CD4-positive, alpha-beta T cell treated with Interleukin-17A for 1 hour (primary cell): ENCODE results near the gene ANO1.

Source experiments
- DNase-seq: peaks from one replicate; pipeline ENCODE4 v3.0.0-alpha.2; 2020

The ANO1 gene

DNA sequence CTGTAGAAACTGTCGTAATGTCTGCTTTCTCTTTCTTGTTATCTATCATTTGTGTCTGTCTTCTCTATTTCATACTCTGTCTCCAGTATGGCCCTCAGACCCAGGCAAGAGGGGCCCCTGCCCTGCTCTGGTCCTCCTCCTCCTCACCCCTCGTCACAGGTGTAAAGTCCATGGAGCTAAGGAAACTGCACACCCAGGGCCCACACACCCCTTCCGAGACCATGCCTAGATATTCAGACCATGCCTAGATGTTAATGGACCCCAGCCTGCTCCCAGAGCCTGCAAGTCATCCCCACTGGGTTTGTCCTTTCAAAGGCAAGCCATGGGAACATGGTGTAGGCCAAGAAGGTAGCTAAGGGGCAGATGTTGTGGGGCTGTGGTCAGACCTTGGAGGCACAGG, 24.1 kb upstream of the ANO1 start:
- DNase-seq, result no peak

- no peak for DNase-seq
Observed at GRCh38 chr11:70055444-70055843, 22.7 kb upstream of the ANO1 start.

DNA sequence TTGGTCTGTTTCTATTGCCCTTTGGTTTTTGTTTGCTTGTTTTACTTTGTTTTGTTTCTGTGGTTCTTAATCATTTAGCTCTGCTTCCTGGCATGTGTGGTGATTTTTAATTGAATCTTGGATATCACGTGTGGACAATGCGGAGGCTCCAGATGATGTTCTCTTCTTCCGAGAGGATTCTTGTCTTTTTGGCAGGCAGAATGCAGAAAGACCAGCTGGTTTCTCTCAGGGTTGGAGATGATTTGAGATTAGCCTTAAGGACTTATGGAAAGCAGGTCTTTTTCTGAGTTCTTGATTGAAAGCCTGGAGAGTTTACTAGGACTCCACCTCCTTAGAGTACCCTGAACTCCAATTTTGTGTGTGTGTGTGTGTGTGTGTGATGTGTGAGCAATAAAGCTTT, 21.0 kb upstream of the ANO1 start:
- no peak for DNase-seq

- no peak for DNase-seq
Observed at GRCh38 chr11:70059971-70060370, 18.1 kb upstream of the ANO1 start.

DNA sequence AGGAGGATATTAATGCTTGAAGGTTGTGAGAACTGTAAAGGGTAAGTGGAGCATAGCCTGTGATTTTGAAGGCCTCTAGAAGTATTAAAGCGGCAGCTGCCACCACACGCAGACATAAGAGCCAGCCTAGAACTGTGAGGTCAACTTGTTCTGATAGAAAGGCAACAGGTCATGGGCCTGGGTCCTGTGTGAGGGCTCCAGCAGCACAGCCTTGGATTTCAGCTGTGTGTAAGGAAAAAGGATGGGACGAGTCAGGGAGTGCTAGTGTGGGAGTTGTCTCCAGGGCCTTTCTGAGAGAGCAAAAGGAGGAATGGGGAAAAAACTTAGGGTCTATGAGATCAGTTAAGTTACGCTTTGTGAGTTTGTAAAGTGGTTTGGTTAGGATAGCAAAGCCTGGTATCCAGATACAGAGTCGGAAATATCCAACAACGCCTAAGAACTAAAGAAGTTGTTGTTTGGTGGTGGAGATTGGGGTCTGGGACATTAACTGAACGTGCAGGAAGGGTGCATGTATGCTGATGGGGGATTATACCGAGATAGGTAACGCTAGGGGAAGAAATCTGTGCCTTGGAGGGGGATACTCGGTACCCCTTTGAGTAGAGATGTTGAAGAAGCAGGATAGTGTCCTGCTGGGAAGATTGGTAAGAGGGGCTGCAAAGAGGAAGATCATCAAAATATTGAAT, 17.4 kb upstream of the ANO1 start:
- no peak for DNase-seq

DNA sequence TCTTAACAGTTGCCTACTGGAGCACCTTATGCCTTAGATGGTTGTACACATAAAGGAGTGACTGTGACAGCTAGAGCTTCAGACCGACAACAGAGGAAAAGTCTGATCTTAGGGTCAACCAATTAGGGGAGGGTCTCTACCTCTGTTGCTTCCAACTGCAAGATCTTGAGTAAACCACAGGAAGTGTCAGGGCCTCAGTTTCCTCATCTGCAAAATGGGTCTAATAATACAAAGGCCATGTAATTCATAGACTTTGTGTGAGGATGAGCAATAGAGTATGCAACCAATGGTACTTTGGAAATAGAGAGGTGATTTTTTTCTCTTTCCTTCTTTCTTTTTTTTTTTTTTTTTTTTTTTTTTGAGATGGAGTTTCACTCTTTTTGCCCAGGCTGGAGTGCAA, 16.4 kb upstream of the ANO1 start:
- DNase-seq, result no peak

DNA sequence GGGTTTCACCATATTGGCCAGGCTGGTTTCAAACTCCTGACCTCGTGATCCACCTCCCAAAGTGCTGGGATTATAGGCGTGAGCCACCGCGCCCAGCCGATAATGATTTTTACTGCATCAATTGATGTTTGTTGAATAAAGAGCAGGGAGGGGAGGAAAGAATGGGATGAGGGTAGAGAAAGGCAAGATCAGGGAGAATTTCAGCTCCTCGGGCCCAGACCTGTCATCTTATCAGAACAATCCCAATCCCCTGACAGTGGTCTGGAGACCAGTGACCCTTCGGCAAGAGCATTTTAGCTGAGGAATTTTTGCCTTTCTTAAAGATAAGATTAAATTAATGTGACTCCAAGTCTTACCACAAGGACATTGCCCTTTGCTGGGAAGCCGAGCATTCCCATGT, 15.0 kb upstream of the ANO1 start:
- DNase-seq, result no peak

DNA sequence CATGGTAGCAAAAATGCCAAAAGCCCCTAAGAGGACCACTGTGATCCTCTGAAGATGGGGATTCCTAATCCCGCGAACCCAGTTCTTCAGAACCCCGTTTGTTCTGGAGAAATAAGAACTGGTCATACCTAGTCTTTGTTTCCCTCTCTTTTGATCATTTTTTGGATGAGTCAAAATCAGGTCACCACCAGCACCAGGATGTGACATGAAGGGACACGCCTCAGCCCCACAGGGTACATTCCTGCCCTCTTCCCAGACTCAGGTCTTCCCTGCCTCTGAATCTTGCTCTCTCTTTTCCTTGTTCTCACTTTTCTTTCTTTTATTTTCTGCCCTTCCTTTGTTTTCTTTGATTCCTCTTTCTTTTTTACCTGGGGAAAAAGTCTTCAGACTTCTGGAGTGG, 14.6 kb upstream of the ANO1 start:
- DNase-seq, result no peak

DNA sequence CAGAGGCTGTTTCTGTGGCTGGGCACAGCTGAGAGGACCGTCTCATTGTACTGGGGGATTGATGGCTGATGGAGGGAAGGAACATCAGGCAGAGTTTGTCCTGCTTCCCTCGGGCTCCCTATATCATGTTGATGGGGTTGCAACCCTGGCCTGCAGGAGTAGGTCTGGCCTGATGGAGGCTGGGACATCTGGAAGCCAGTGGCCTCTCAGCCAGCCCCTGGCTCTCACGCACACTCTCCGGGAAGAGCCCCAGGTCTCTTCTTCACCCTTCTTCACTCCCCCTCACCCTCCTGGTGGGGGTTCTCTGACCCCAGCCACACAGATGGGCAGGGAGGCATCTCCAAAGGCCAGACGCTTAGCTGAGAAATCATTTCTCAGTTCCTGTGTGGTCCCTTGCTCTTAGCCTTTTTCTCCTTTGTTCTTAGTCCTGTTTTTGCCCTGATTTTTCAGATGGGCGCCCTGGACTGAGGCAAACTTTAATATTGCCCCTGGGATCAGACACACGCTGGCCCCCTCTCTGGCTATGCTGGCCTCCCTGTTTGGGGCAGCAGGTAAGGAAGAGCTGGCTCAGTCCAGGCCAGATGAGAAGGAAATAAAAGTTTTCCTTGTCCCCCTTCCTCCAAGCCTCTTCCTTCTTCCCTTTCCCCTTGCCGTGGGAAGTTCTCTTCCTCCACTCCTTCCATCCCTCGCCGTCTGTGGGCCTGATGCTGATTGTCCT, 13.9 kb upstream of the ANO1 start:
- no peak for DNase-seq

DNA sequence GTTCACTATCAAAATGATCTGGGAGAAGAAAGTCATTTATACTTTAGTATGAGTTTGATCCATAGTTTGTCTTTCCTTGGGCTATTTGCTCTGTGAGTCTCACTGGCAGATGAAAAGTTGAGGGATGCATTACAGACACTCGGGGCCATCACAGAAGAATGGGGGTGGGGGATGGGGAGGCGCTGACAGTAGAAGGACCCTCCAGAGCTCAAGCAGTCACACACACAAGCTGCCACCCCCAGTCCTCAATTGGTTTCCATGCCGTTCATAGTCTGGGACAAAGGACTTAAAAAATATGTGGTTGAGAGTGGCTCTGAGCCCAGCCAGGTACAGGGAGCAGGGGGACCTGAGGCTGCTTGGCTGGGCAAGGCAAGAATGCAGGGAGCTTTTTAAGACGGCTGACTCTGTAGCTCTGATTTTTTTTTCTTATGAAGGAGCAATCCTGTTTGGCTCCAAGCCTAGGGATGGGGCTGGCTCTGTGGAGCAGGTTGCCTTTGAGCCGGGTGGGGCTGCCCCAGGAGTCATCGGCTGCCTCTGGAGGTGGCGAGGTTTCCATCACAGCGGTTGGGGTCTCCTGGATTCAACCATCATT, 13.3 kb upstream of the ANO1 start:
- no peak for DNase-seq

DNA sequence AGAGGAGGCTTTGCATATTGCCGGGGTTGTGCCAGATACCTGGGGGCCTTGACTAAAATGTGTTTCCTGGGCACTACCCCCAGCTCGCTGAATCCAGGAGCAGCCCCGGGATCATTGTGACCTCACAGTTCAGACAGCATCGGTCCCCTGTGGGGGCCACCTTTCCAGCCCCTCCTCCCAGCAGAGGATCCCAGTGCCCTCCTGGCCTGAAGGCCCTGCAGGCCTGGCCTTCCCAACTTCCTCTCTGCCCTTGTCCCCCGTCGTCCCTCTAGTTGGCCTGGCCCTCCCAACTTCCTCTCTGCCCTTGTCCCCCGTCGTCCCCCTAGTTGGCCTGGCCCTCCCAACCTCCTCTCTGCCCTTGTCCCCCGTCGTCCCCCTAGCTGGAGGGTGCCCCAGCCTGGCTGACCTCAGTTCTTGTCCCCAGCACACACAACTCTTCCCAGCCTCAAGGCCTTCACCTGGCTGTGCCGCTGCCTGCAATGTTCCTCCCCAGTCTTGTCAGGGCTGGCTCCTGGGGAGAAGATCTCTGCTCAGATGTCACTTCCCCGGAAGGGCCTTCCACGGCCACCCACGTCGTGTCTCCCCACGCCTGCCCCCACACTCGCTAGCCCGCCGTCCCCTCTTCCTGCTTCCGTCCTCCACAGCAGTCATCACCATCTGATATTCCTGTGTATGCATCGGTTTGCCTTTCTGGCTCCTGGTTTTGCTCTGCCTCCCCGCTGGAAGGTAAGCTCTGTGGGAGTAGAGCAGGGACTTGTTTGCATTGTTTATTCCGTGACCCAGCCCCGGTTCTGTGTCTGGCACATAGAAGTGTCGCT, 12.6 kb upstream of the ANO1 start:
- no peak for DNase-seq

- DNase-seq, result no peak
Observed at GRCh38 chr11:70066136-70066520, 12.0 kb upstream of the ANO1 start.

DNA sequence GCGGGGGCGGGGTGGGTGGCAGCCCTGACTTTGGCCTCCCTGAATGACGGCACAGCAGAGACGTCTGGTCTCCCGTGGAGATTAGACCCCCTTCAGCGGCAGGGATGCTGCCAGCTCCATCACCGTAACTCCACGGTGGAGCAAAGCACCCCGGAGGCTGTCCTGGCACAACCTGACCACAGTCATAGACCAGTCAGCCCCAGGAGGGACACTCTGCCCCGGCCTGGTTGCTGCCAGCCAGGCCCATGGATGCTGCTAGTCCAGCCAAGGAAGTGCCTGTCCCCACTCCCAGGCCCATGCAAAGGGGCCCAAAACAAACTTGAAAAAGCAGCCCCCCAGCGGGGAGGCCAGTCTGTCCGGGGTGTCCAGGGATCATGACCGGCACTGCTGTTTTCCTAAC, 11.5 kb upstream of the ANO1 start:
- no peak for DNase-seq

GRCh38 chr11:70067036-70067435, 11.1 kb upstream of the ANO1 start:
- DNase-seq, result no peak

DNA sequence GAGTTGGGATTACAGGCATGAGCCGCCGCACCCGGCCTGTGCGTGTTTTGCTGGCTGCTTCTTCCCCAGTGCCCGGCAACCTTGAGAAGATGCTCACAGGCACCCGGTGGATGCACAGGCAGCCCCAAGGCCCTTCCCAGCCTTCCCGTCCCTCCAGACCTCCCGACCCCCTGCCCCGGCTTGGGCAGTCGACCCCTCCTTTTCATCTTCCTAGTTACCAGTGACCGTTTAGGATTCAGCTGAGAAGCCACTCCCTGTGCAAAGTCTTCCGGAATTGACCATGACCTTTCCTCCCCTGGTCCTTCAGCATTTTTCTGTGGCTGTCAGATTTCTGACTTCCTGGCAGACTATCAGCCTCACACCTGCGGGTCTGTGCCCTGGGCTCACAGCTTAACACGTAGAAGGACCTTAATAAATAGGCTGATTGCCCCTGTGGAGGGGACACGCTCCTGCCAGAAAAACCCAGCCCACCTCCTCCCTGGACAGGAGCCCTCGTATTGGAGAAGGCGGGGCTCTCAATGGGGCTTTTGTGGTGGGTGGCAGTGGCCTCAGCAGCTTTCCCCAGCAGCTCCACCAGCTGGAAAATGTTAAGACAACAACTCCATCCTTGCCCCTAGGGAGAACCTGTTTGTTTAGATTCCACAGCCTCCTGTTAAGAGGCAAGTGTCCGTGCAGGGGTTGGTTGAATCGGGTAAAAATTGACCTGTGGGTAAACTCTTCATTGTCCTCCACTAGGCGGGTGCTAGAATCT, 10.4 kb upstream of the ANO1 start:
- DNase-seq, result no peak

DNA sequence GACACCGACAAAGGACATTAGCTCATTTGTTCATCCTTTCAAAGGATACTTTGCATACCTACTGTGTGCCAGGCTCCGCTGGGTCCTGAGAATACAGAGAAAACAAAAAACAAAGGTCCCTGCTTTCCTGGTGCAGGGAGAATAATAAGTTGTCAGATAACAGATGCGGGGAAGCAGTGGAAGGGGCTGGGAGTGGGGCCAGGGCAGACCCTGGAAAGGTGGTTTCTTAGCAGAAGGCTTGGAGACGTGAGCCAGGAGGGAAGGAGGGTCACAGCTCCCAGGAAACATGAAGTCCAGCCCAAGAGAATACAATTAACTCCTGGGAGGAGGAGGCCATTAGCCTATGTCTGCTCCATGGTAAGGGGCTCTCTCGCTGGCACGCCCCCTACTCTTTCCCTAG, 9.8 kb upstream of the ANO1 start:
- DNase-seq, result no peak

- no peak for DNase-seq
Observed at GRCh38 chr11:70068950-70069349, 9.2 kb upstream of the ANO1 start.

DNA sequence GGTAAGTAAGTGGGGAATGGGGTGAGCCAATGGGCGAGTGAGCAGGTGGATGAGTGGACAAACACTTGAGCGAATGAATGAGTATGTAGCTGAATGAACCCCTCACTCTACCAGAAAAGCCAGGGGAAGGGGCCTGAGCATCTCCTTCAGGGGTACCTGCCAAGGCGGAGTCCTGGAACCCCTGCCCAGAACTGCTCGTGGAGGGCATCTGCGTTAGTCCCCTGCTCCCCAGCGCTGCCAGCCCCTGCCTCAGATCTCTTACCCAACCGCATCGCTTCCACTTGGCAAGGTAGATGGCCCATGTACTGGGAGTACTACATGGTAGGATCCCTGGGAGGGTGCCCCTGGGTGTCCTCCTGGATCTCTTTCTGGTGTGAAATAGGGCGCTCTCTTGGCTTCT, 7.4 kb upstream of the ANO1 start:
- DNase-seq, result no peak

- no peak for DNase-seq
Observed at GRCh38 chr11:70071996-70072395, 6.1 kb upstream of the ANO1 start.

- DNase-seq, result no peak
Observed at GRCh38 chr11:70072461-70072860, 5.7 kb upstream of the ANO1 start.

GRCh38 chr11:70072861-70073755, 5.0 kb upstream of the ANO1 start:
- no peak for DNase-seq

DNA sequence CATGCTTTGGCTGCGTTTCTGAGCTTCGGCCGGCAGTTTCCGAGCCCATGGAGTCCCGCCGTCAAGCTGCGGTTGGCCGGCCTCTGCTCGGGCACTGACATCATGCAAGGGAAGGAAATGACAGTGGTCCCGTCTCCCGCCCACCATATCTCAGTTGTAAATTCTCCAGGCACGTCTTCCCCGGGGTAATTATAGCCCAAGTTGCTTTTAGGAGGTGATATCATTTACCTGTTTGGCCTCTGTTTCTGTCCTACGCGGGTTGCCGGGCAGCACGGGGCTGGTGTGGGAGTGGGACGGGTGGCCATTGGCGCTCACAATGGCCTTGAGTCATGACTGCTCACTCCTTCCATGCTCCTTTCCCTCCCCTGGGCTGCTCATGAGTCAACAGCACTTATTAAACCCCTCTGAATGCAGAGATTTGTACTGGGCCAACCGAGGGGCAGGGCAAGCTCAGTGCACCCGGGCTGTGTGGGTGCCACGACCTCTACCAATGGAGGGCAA, 4.2 kb upstream of the ANO1 start:
- DNase-seq, result no peak
